CD4-positive, alpha-beta T cell treated with Interleukin-17A for 1 hour (primary cell): ENCODE data around the gene CARMIL1.
"Not testable (repeated sequence)": the region's sequence is repeated elsewhere in the genome, so short reads cannot be mapped to it uniquely, and the experiment has no call there.

ENCODE experiments used
- DNase-seq: peaks from one replicate; pipeline ENCODE4 v3.0.0-alpha.2; 2020

CARMIL1 gene

GRCh38 chr6:25277857-25278256, 1.3 kb upstream of the CARMIL1 start:
- DNase-seq: no peak

GRCh38 chr6:25278261-25278913, 787 bp upstream of the CARMIL1 start:
- DNase-seq: no peak

- DNase-seq: no peak
Measured at GRCh38 chr6:25279748-25280343, 672 bp downstream of the CARMIL1 start.

GRCh38 chr6:25280344-25281074, 1.3 kb downstream of the CARMIL1 start:
- DNase-seq: peak; percentile 10

- DNase-seq: no peak
Measured at GRCh38 chr6:25286891-25287290, 7.7 kb downstream of the CARMIL1 start.

- no peak for DNase-seq
Measured at GRCh38 chr6:25287941-25288340, 8.8 kb downstream of the CARMIL1 start.

GRCh38 chr6:25288518-25288917, 9.3 kb downstream of the CARMIL1 start:
- no peak for DNase-seq

DNA sequence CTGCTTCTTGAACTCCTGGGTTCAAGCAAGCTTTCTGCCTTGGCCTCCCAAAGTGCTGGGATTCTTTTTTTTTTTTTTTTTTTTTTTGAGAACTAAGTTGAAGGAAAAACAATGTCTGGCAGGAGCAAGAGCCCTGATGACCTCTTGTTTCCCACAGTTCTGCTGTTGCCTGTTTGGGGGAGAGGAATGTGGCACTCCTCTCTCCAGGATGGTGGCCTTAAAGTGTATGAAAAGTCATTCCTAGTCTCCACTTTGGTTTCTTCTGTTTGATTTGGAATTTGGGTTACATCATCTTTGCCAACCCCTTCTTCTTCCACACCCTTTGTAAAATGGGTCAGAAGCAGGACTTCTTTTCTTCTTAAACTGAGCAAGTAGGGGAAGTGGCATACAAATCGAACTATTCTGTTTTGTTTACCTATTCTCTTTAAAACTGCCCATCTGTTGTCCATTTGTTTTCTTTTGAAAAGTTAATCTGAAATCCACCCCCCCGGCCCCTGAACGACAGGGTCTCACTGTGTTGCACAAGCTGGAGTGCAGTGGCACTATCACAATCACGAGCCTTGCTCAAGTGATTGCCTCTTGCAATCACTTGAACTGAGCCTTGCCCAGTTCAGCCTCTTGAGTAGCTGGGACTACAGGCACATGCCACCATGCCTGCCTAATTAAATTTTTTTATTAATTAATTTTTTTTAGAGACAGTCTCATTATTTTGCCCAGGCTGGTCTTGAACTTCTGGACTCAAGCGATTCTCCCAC, 11.3 kb downstream of the CARMIL1 start:
- no peak for DNase-seq

DNA sequence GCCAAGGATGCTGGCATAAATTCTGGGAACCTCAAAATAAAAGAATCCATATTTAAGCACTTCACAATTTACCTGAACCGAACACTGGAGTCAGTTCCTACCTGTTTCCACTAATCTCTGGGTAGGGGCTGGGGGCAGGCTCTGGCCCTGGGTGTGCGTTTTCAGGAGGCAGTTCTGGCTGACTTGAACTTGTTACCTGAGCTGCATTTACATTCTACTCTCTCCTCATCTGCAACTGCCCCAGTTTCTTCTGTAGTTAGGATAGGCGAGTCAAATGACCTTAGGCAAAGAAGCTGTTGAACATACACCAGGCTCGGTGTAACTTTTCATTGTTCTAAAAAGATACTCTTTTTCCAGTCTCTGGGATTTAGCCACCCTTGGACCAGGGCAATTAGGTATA, 13.2 kb downstream of the CARMIL1 start:
- DNase-seq: no peak

DNA sequence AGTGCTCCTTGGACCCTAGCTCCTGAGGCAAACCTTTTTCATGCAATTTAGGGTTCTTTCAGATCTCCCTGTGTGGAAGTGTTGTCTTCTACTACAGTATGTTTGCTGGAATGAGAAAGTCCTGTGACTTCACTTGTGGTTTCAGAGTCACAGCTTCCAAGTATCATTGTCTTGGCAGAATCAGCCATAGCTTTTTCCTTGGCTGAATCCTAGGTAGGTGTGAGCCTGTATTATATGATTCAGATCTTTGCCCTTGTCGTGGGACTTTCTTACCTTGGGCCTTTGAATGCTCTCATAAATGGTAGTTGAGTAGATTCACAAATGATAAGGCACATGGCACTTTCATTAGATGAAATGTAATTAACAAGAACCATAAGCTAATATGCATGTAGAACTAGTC, 16.5 kb downstream of the CARMIL1 start:
- no peak for DNase-seq

- DNase-seq: no peak
Measured at GRCh38 chr6:25296217-25296905, 17.2 kb downstream of the CARMIL1 start.

- DNase-seq: no peak
Measured at GRCh38 chr6:25297039-25297441, 17.9 kb downstream of the CARMIL1 start.

DNA sequence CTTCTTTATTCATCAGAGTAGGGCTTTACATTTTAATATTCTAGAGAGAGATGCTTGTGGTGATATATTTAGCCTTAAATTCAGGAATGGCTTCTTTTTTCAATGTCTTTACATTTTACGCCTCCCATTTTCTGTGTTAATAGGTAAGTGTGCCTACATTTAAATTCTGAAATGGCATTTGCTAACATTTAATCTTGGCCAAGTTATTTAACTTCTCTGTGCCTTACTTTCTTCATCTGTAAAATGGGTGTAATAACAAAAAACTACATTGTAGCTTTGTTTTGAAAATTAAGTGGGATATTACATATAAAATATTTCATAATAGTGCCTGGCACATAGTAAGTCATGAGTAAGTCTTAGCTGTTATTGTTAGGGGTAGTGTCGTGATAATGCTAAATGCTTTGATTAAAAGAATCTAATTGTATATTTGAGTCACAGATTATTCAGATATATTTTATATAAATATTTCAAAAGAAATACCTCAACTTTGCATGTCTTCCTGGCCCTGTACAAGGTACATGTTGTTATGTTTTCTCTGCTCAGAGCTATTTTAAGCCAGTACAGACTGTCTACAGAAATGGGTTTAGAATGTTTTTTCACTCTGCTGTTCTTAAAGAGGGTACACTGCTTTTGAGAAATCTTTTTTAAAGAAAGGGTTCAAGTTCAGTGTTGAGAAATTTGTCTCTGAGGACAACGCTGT, 18.8 kb downstream of the CARMIL1 start:
- DNase-seq: no peak

GRCh38 chr6:25298523-25298865, 19.3 kb downstream of the CARMIL1 start:
- DNase-seq: not testable (repeated sequence)

DNA sequence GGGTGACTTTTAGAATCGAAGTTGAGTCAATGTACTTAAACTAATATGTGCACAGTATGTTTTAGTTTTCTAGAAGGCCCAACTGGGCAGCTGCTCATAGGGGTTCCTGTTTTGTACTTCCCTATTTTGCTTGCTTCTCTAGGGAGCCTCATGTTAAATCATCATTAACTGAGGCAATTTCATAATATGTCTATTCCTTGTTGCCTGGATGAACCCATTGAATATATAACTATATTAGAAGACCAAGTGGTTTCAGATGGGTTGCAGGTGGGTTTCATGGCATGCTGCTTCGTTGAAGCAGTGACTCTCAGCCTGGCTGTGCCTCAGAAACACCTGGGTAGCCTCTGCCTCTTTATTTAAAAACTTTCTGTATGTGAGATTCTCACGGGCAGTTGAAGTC, 22.2 kb downstream of the CARMIL1 start:
- DNase-seq: no peak

GRCh38 chr6:25302151-25302550, 23.0 kb downstream of the CARMIL1 start:
- DNase-seq: no peak

GRCh38 chr6:25302677-25303128, 23.5 kb downstream of the CARMIL1 start:
- no peak for DNase-seq

DNA sequence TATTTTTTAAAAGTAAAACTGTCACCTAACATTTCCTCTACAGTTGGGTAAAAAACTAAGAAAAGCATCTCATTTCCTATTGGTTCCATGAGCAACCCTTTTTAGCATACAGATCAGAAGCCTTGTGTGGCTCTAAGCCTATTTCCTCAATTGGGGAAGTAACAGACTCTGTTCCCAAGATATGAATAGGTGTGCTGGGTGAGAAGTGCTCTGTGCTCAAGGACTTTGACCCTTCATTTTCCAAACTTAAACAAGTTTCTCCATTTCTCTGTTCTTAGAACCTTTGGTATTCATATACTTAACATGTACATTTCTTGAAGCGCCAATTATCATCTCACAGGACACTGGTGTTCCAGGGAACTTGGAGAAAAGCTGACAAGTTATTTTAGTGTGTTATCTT, 24.1 kb downstream of the CARMIL1 start:
- DNase-seq: no peak

DNA sequence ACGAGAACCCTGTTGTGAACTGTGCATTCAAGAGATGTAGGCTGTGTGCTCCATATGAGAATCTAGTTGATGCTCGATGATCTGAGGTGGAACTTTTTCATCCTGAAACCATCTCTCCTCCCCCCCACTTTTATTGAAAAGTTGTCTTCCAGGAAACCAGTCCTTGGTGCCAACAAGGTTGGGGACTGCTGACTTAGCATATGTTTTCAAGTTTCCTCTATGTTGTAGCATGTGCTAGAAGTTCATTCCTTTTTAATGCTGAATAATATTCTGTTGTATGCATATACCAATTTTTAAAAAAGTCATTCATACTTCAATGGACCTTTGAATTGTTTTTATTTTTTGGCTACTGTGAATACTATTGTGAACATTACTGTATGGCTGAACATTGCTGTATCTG, 27.2 kb downstream of the CARMIL1 start:
- DNase-seq: no peak

- no peak for DNase-seq
Measured at GRCh38 chr6:25307805-25308494, 28.8 kb downstream of the CARMIL1 start.

DNA sequence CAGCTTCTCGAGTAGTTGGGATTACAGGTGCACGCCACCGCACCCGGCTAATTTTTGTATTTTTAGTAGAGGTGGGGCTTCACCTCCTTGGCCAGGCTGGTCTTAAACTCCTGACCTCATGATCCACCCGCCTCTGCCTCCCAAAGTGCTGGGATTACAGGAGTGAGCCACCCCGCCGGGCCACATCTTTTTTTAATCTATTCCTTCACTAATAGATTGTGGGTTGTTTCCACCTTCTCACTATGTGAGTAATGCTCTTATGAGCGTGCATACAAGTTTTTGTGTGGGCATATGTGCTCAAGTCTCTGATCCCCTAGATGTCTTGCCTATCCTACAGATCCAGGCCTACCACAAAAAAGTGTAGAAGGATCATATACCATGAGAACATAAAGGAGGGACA, 30.7 kb downstream of the CARMIL1 start:
- DNase-seq: no peak
